ACC112 (cell line): ENCODE data around the gene SOX8.
A peak's percentile ranks its signal among the peaks of the same experiment; 100 is the strongest.

Experiments used
- H2AFZ ChIP-seq: fragments of 200-600 bp; sonication (generic); one replicate; pipeline ENCODE4 v1.6.0; 2017; ENCODE audit warnings: antibody characterized with exemption, low read length; ENCODE audit not compliant: unreplicated experiment
- H3K27ac ChIP-seq: fragments of 200-600 bp; sonication (generic); 2 replicates; pipeline ENCODE4 v1.5.1; 2014; ENCODE audit warnings: low read depth, mild to moderate bottlenecking, antibody characterized with exemption, low read length, moderate library complexity
- H3K27me3 ChIP-seq: fragments of 200-600 bp; sonication (generic); 2 replicates; pipeline ENCODE4 v1.6.1; 2014; ENCODE audit warnings: mild to moderate bottlenecking, antibody characterized with exemption, low read length, moderate library complexity, mixed read lengths; ENCODE audit not compliant: insufficient read depth
- H3K36me3 ChIP-seq: fragments of 200-600 bp; sonication (generic); 2 replicates; pipeline ENCODE4 v1.6.1; 2016; ENCODE audit warnings: mild to moderate bottlenecking, antibody characterized with exemption, low read length, moderate library complexity, mixed read lengths; ENCODE audit not compliant: insufficient read depth
- H3K4me1 ChIP-seq: fragments of 200-600 bp; sonication (generic); one replicate; pipeline ENCODE4 v1.6.1; 2016; ENCODE audit warnings: low read length, mixed read lengths; ENCODE audit not compliant: insufficient read depth, unreplicated experiment, control insufficient read depth
- H3K4me3 ChIP-seq: fragments of 200-600 bp; sonication (generic); 2 replicates; pipeline ENCODE4 v1.5.1; 2014; ENCODE audit warnings: mild to moderate bottlenecking, low read depth, low read length
- H3K79me2 ChIP-seq: fragments of 200-600 bp; sonication (generic); one replicate; pipeline ENCODE4 v1.6.0; 2016; ENCODE audit warnings: low read length; ENCODE audit not compliant: control insufficient read depth, unreplicated experiment, insufficient read depth

SOX8 gene

DNA sequence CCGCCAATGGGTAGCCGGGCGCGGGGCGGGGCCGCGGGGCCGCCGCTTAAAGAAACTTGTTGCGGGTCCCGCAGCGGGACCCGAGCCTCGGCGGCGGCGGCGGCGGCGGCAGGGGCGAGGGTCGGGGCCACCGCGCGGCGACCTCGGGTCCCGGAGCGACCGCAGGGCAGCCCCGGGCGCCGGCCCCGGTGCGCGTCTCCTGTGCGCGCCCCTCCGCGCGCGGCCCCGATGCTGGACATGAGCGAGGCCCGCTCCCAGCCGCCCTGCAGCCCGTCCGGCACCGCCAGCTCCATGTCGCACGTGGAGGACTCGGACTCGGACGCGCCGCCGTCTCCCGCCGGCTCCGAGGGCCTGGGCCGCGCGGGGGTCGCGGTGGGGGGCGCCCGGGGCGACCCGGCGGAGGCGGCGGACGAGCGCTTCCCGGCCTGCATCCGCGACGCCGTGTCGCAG lies at the start of gene SOX8:
Gene SOX8, plus strand, starts transcription at position 76 of the 450 bp plus-strand sequence. Its CDS starts 153 bp downstream, at position 229.
- Histone ChIP-seq H3K79me2 (no peaks in the 10 kb centered on the region), H3K36me3 (no peaks in the 10 kb centered on the region), H3K4me1 (no peaks in the 10 kb centered on the region), H3K27ac (no peak within 1 kb of the TSS), H3K4me3 (peak within 1 kb of the TSS; percentile 75), H3K27me3 (peaks cover 32% of the 10 kb centered on the region), H2AFZ (peak within 1 kb of the TSS; percentile 60)

DNA sequence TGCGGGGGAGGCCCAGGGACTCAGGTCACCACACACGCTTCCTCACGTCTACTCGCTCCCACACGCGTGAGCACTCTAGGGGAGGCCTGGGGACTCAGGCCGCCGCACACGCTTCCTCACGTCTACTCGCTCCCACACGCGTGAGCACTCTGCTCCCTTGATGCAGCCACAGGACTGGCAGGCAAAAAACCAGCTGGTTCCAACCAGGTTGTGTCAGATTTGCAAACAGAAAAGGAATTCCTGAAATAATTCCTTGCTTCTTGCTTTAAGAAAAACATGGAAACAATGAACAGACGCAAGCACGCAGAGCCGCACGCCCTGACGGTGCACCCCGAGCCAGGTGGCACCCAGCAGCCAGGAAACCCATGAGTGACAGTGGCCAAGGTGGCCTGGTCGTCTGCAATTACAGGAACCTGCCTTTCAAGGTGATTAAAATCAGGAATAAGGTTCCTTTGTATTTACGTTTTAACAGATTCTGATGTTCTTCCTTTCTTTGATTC lies 48.7 kb upstream of the SOX8 start:
- no peak overlapping the region for H2AFZ ChIP-seq

DNA sequence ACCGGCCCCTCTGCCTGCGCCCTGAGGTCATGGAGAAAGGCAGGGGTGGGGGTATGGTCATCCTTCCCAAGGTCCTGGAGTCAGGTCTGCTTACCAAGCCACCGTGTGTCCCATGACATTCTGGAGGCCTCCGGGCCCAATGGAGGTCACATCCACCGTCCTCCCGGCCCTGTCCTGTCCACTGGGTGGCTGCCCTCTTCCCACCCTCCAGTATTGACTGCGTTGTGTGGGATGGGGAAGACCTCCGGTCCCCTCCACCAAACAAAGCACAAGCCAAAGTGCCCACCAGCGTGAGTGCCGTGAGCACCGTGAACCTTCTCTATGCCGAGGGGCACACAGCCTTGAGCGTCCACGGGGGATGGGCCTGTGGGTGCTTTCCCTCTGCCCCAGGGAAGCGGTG lies 48.0 kb upstream of the SOX8 start:
- no peak overlapping the region for H3K27ac ChIP-seq
- H3K4me3 ChIP-seq = no peak overlapping the region
- H2AFZ ChIP-seq = no peak overlapping the region
- H3K36me3 ChIP-seq = no peaks in the 10 kb centered on the region
- H3K79me2 ChIP-seq = no peaks in the 10 kb centered on the region
- no peaks in the 10 kb centered on the region for H3K4me1 ChIP-seq
- no peaks in the 10 kb centered on the region for H3K27me3 ChIP-seq

More for the DNA sequence above, 48.7 kb upstream of the SOX8 start:
- H3K27ac ChIP-seq = no peak overlapping the region
- H3K4me3 ChIP-seq = no peak overlapping the region
- H3K4me1 ChIP-seq = no peaks in the 10 kb centered on the region
- no peaks in the 10 kb centered on the region for H3K36me3 ChIP-seq
- H3K27me3 ChIP-seq = no peaks in the 10 kb centered on the region
- H3K79me2 ChIP-seq = no peaks in the 10 kb centered on the region

DNA sequence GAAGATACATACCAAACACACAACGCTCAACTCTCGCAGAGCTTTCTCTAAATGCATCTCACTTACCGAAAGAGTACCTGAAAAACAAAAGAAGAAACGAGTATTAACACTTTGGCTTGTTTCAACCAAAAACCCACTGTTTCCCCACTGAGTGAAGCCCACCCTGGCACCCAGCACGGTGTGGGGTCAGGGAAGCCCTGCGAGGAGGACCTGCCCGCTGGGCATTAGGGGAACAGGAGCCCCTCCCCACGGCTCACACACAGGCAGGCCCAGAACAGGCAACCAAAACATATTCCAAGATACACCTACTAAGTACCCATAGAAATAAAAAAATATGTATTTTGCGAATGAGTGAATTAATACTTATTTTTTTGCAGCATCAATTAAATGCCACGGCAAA lies 47.4 kb upstream of the SOX8 start:
- no peaks in the 10 kb centered on the region for H3K36me3 ChIP-seq
- no peak overlapping the region for H3K27ac ChIP-seq
- H3K4me1 ChIP-seq = no peaks in the 10 kb centered on the region
- no peak overlapping the region for H3K4me3 ChIP-seq
- H3K79me2 ChIP-seq = no peaks in the 10 kb centered on the region
- no peaks in the 10 kb centered on the region for H3K27me3 ChIP-seq
- no peak overlapping the region for H2AFZ ChIP-seq

DNA sequence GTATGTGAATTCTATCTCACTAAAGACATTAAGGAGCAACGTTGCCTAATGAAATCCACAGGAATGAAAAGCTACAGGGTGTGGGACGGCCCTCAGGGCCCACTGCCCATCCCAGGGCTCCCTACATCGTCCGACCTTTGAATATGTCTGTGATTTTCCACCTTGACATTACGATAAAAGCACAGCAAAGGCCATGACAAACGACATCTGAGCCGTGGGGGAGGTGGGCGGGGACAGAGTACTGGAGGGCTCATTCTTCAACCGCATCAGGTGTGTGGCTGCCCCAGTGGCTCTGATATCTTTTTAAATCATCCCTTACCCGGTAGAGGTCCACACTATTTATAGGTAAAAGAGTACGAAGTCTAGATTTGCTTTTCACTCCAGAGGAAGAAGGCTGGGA lies 45.9 kb upstream of the SOX8 start:
- H3K27ac ChIP-seq = no peak overlapping the region
- H2AFZ ChIP-seq = no peak overlapping the region
- no peaks in the 10 kb centered on the region for H3K36me3 ChIP-seq
- H3K4me3 ChIP-seq = no peak overlapping the region
- H3K27me3 ChIP-seq = no peaks in the 10 kb centered on the region
- H3K79me2 ChIP-seq = no peaks in the 10 kb centered on the region
- H3K4me1 ChIP-seq = no peaks in the 10 kb centered on the region

DNA sequence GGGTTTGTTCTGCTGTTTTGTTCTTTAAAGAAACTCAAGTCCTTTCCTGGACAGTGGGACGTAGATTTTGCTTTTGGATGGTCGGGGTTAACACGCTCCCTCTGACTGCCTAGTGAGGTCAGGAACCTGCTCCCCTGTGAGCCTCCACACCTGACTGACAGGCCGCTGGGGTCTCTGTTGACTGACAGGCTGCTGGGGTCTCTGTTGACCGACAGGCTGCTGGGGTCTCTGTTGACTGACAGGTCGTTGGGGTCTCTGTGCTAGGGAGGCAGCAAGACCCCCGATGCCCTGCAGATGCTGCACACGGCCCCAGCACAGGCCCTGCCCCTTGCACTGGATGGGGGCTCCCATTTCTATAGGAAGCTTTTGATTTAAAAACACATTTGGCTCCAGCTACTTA lies 44.3 kb upstream of the SOX8 start:
- Histone ChIP-seq H3K79me2 (no peaks in the 10 kb centered on the region), H3K4me3 (no peak overlapping the region), H3K27me3 (no peaks in the 10 kb centered on the region), H3K27ac (no peak overlapping the region), H3K36me3 (no peaks in the 10 kb centered on the region), H2AFZ (no peak overlapping the region), H3K4me1 (no peaks in the 10 kb centered on the region)

DNA sequence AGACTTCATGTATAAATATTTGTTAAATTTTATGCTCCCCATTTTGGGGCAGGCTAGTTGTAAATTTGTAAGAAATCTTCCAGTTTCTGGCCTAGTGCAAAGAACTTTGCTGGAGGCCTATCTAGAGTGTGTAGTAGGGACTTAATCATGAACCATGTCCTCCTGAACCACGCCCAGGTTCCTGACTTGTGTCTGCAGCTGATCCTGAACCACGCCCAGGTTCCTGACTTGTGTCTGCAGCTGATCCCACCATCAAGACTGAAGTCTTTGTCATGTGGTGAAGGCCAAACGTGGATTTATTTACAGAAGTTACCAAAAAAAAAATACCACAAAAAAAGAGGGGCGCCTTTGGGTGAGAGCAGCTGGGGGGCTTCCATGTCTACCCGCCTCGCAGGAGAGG lies 43.8 kb upstream of the SOX8 start:
- Histone ChIP-seq H3K36me3 (no peaks in the 10 kb centered on the region), H3K27me3 (no peaks in the 10 kb centered on the region)

DNA sequence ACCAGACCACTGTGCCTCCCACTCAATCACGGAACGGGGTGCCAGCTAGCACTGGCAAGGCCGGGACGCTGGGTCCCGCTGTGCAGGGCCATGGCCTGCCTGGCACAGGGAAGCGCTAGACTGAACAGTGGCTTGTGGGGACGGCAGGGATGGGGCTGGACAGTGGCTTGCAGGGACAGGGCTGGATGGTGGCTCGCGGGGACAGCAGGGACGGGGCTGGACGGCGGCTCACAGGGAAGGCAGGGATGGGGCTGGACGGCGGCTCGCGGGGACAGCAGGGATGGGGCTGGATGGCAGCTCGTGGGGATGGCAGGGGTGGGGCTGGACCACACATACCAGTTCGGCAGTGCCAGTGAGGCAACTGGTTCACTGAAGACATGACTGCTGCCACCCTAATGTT lies 43.4 kb upstream of the SOX8 start:
- H3K36me3 ChIP-seq = no peaks in the 10 kb centered on the region
- no peak overlapping the region for H3K27ac ChIP-seq
- H2AFZ ChIP-seq = no peak overlapping the region
- no peaks in the 10 kb centered on the region for H3K4me1 ChIP-seq
- H3K27me3 ChIP-seq = no peaks in the 10 kb centered on the region
- H3K4me3 ChIP-seq = no peak overlapping the region
- H3K79me2 ChIP-seq = no peaks in the 10 kb centered on the region

More for the DNA sequence above, 43.8 kb upstream of the SOX8 start:
- Histone ChIP-seq H3K4me1 (no peaks in the 10 kb centered on the region), H3K79me2 (no peaks in the 10 kb centered on the region), H3K4me3 (no peak overlapping the region), H2AFZ (no peak overlapping the region), H3K27ac (no peak overlapping the region)

DNA sequence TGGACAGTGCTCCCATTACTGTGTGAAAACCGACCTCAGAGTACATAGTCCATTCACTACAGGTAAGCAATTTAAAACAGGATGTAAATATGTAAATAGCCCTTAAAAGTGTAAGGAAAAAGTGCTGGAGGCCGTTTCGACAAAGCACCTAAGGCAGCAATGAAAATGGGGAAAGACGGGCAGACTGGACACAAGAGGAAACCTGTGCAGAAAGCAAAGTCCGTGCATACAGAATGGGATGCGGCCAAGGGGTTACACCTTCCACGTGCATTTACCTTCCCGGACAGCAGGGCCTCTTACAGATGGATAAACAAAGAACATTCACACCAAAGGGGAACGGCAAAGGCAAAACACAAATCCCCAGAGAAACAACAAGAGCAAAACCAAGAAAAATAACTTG lies 42.8 kb upstream of the SOX8 start:
- Histone ChIP-seq H3K79me2 (no peaks in the 10 kb centered on the region), H3K27ac (no peak overlapping the region), H2AFZ (no peak overlapping the region), H3K4me3 (no peak overlapping the region), H3K27me3 (no peaks in the 10 kb centered on the region), H3K36me3 (no peaks in the 10 kb centered on the region), H3K4me1 (no peaks in the 10 kb centered on the region)

DNA sequence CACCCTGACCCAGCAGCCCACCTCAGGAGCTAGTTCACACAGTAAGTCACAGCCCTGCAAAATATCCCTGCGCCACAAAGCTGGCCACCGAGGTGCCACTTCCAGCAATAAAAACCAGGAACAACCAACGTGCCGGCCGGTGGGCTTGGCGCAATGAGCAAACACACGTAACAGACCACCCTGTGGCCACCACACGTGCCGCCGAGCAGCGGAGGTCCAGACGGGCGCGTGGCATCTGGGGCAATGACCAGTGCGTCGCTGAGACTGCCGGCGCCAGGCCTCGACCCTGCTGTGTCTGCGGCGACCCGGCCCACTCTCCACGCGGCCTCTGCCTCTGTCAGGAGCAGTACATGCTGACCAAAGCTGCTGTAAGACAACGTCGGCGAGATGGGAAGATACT lies 42.3 kb upstream of the SOX8 start:
- Histone ChIP-seq H3K36me3 (no peaks in the 10 kb centered on the region), H3K27me3 (no peaks in the 10 kb centered on the region), H3K4me1 (no peaks in the 10 kb centered on the region), H3K4me3 (no peak overlapping the region), H2AFZ (no peak overlapping the region), H3K27ac (no peak overlapping the region), H3K79me2 (no peaks in the 10 kb centered on the region)

DNA sequence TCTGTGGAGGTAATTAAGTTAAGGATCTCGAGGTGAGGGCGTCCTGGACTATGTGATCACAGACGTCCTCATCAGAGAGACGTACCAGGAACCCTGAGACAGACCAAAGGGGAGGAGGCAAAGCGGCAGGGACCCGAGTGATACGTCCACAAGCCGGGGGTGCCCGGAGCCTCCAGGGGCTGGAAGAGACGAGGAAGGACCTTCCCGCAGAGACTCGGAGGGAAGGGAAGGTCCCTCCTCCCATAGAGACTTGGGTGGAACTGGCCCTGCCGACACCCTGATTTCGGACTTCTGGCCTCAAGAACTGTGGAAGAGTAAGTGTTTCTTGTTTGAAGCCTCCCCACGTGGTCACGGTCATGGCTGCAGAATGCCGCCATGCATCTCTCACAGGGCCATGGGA lies 41.6 kb upstream of the SOX8 start:
- Histone ChIP-seq H3K4me3 (no peak overlapping the region), H3K79me2 (no peaks in the 10 kb centered on the region), H3K4me1 (no peaks in the 10 kb centered on the region), H2AFZ (no peak overlapping the region), H3K27me3 (no peaks in the 10 kb centered on the region), H3K27ac (no peak overlapping the region), H3K36me3 (no peaks in the 10 kb centered on the region)
